ENCODE data around the gene WDR45B.

The WDR45B gene

GRCh38 chr17:82613283-82614094 lies 34.8 kb downstream of the WDR45B start:
- no peak for TF ChIP-seq GATA3 (IDR thresholded peaks at IDR 0.05; ENCODE audit: low read depth, low read length)
- TF ChIP-seq GATA2 (IDR thresholded peaks at IDR 0.05; ENCODE audit: low read depth, low read length): no peak

GRCh38 chr17:82611140-82612058 lies 36.8 kb downstream of the WDR45B start:
- no peak; the same call in none of the 2 replicates for TF ChIP-seq GATA3 (IDR thresholded peaks at IDR 0.05; ENCODE audit: low read depth, low read length)
- TF ChIP-seq GATA2 (IDR thresholded peaks at IDR 0.05; ENCODE audit: low read depth, low read length): peak; percentile 98

- TF ChIP-seq GATA2 (IDR thresholded peaks at IDR 0.05; ENCODE audit: low read depth, low read length) (no peak; the same call in 1 of the 2 replicates), GATA3 (IDR thresholded peaks at IDR 0.05; ENCODE audit: low read depth, low read length) (no peak)
Observed at GRCh38 chr17:82609655-82610054, 38.6 kb downstream of the WDR45B start.

- TF ChIP-seq GATA3 (IDR thresholded peaks at IDR 0.05; ENCODE audit: low read depth, low read length) (no peak), GATA2 (IDR thresholded peaks at IDR 0.05; ENCODE audit: low read depth, low read length) (no peak)
Observed at GRCh38 chr17:82608816-82609215, 39.4 kb downstream of the WDR45B start.

GRCh38 chr17:82605939-82606600 lies 42.2 kb downstream of the WDR45B start:
- TF ChIP-seq GATA2 (IDR thresholded peaks at IDR 0.05; ENCODE audit: low read depth, low read length) (no peak), GATA3 (IDR thresholded peaks at IDR 0.05; ENCODE audit: low read depth, low read length) (no peak)

GRCh38 chr17:82604532-82604931 lies 43.7 kb downstream of the WDR45B start:
- TF ChIP-seq GATA2 (IDR thresholded peaks at IDR 0.05; ENCODE audit: low read depth, low read length): no peak
- TF ChIP-seq GATA3 (IDR thresholded peaks at IDR 0.05; ENCODE audit: low read depth, low read length): no peak

GRCh38 chr17:82603981-82604448 lies 44.2 kb downstream of the WDR45B start:
- TF ChIP-seq GATA3 (IDR thresholded peaks at IDR 0.05; ENCODE audit: low read depth, low read length): no peak
- TF ChIP-seq GATA2 (IDR thresholded peaks at IDR 0.05; ENCODE audit: low read depth, low read length): no peak

- TF ChIP-seq GATA2 (IDR thresholded peaks at IDR 0.05; ENCODE audit: low read depth, low read length): no peak
Observed at GRCh38 chr17:82602986-82603710, 45.1 kb downstream of the WDR45B start.

- no peak for TF ChIP-seq GATA3 (IDR thresholded peaks at IDR 0.05; ENCODE audit: low read depth, low read length)
- no peak for TF ChIP-seq GATA2 (IDR thresholded peaks at IDR 0.05; ENCODE audit: low read depth, low read length)
Observed at GRCh38 chr17:82602487-82602886, 45.8 kb downstream of the WDR45B start.

GRCh38 chr17:82601447-82602000 lies 46.7 kb downstream of the WDR45B start:
- TF ChIP-seq GATA2 (IDR thresholded peaks at IDR 0.05; ENCODE audit: low read depth, low read length) (no peak), GATA3 (IDR thresholded peaks at IDR 0.05; ENCODE audit: low read depth, low read length) (no peak)

GRCh38 chr17:82600731-82601446 lies 47.4 kb downstream of the WDR45B start:
- no peak for TF ChIP-seq GATA2 (IDR thresholded peaks at IDR 0.05; ENCODE audit: low read depth, low read length)
